ENCODE measurements around the gene SPOCK3. TPM values are rescaled to one million over a fixed set of nuclear protein-coding genes. Genes with fewer than 3 reads are reported as not detected.

Gene SPOCK3
- total RNA-seq, 1 donor from 2014 or later: not detected

DNA sequence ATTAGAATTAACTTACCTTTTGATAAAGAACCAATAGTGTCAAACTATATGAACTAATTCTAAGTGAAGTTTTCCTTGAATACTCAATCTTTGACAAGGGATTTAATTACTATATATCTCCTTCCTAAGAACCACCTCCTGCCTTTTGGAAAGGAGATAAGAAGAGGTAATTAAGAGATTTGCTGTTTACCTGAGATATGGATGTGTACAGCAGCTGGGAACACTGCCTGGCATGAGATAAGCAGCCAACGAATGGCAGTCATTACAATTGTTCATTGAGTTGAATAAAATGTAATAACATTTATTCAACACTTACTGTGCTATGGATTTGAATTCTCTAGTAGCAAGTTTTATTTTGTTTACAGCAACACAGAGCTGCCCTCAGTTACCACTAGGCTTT lies 407.1 kb downstream of the SPOCK3 start:
- DNase-seq (no peak), ATAC-seq (no peak)
- Histone ChIP-seq H3K4me1 (no peaks in the 10 kb centered on the region), H3K36me3 (no peaks in the 10 kb centered on the region), H3K27ac (no peak overlapping the region), H3K4me3 (no peak overlapping the region), H3K27me3 (no peaks in the 10 kb centered on the region), H3K9me3 (no peaks in the 10 kb centered on the region)
- TF ChIP-seq, protein P1, sequence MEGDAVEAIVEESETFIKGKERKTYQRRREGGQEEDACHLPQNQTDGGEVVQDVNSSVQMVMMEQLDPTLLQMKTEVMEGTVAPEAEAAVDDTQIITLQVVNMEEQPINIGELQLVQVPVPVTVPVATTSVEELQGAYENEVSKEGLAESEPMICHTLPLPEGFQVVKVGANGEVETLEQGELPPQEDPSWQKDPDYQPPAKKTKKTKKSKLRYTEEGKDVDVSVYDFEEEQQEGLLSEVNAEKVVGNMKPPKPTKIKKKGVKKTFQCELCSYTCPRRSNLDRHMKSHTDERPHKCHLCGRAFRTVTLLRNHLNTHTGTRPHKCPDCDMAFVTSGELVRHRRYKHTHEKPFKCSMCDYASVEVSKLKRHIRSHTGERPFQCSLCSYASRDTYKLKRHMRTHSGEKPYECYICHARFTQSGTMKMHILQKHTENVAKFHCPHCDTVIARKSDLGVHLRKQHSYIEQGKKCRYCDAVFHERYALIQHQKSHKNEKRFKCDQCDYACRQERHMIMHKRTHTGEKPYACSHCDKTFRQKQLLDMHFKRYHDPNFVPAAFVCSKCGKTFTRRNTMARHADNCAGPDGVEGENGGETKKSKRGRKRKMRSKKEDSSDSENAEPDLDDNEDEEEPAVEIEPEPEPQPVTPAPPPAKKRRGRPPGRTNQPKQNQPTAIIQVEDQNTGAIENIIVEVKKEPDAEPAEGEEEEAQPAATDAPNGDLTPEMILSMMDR (IDR thresholded peaks at IDR 0.05): no peak
- intact Hi-C loops (cut with DNase I): no loop called here

DNA sequence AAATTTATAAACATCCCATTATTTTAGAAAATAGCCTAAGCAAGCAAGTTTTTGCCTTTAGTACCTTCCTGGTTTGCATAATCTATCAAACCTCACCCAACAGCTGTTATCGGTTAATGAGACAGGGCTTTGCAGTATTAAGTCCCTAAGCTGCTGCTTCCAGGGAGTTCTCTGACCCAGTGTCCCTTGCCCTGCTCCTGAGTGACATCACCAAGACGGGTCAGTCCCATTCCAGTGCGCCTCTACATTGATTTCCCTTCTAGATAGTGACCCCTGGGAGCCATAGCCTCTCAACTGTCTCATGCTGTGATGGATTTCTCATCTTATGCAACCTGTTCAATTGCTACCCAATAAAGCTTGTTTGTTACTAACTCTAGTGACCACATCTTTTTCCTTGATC lies 410.4 kb downstream of the SPOCK3 start:
- intact Hi-C loops (cut with DNase I): no loop called here

DNA sequence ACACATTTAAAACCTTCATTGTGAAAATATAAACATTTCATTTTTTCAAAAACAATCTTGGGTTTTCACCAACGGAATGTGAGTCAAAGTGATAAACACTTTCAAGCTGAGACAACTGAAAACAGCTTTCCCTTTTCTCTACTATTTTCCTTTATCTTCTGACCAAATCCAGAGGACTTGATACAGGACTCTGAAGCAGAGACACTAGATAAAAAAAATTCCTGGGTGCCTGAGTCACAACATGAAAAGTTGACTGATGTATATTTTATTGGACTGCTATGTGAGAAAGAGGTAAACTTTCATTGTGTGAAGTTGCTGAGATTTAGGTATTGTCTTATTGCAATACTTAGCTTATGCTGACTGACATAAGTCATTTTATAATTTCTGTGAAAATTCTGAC lies 411.2 kb downstream of the SPOCK3 start:
- Histone ChIP-seq H3K36me3 (no peaks in the 10 kb centered on the region), H3K27me3 (no peaks in the 10 kb centered on the region), H3K27ac (no peak overlapping the region), H3K4me1 (no peaks in the 10 kb centered on the region), H3K9me3 (no peaks in the 10 kb centered on the region), H3K4me3 (no peak overlapping the region)
- ATAC-seq (no peak), DNase-seq (no peak)
- TF ChIP-seq, protein P1 (IDR thresholded peaks at IDR 0.05): no peak
- intact Hi-C loops (cut with DNase I): no loop called here

More for the DNA sequence above, 410.4 kb downstream of the SPOCK3 start:
- ATAC-seq (no peak), DNase-seq (no peak)
- no peaks in the 10 kb centered on the region for H3K36me3 ChIP-seq
- H3K4me3 ChIP-seq: no peak overlapping the region
- no peak overlapping the region for H3K27ac ChIP-seq
- H3K27me3 ChIP-seq: no peaks in the 10 kb centered on the region
- no peaks in the 10 kb centered on the region for H3K9me3 ChIP-seq
- TF ChIP-seq, protein P1 (IDR thresholded peaks at IDR 0.05): no peak
- H3K4me1 ChIP-seq: no peaks in the 10 kb centered on the region

DNA sequence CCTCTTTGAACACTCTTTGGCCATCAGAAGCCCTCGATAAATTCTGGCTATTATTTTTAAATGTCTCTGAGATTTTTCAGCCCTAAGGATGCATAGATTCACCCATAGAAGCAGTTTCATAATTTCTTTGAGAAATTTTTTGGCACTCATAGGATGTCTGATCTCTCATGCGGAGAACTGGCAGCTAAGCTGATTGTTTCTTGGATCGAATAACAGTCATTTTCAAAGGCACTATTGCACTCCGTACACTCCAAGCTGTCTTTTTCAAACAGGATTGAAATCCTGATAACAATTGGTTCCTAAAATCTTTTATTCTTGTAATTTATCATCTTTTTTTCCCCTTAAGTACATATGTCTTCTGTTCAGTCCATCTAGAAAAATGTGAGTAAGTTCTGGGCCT lies 411.9 kb downstream of the SPOCK3 start:
- Histone ChIP-seq H3K27ac (no peak overlapping the region), H3K9me3 (no peaks in the 10 kb centered on the region), H3K36me3 (no peaks in the 10 kb centered on the region), H3K4me3 (no peak overlapping the region), H3K27me3 (no peaks in the 10 kb centered on the region), H3K4me1 (no peaks in the 10 kb centered on the region)
- ATAC-seq: no peak
- TF ChIP-seq, protein P1 (IDR thresholded peaks at IDR 0.05): no peak
- no peak for DNase-seq
- intact Hi-C loops (cut with DNase I): no loop called here

DNA sequence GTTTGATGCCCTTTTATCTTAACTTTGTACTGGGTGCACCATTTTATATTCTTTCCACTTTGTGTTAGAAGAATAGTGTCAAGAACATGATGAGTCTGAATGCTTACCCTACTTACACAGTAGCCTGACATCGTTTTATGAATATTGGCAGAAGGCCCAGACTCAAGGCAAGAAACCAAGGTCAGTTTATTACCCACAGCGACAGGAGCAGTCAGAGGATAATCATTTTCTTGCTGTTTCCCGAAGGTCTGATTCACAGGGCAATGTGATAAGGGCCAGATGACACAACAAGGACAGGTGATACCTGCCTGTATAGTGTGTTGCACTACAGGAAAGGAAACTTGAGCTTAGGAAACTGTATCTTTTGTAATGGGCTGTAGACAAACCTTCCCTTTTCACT lies 417.4 kb downstream of the SPOCK3 start:
- H3K4me1 ChIP-seq: no peaks in the 10 kb centered on the region
- no peak overlapping the region for H3K27ac ChIP-seq
- no peak overlapping the region for H3K4me3 ChIP-seq
- no peak for ATAC-seq
- intact Hi-C loops (cut with DNase I): no loop called here
- no peak for DNase-seq
- TF ChIP-seq, protein P1 (IDR thresholded peaks at IDR 0.05): no peak
- no peaks in the 10 kb centered on the region for H3K27me3 ChIP-seq
- no peaks in the 10 kb centered on the region for H3K9me3 ChIP-seq
- no peaks in the 10 kb centered on the region for H3K36me3 ChIP-seq

DNA sequence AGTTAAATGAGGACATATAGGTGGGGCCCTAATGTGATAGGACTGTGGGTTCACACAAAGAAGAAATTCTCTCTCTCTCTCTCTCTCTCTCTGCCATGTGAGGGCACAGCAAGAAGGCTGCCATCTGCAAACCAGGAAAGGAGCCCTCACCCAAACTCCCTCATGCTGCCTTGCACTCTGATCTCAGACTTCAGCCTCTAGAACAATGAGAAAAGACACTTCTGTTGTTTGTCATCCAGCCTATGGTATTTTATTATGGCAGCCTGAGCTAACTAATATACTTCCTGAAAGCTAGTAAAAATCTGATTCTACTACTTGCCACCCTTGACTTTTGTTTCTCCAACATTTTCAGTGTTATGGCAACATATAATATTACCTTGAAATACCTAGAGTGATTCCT lies 425.9 kb downstream of the SPOCK3 start:
- no peaks in the 10 kb centered on the region for H3K9me3 ChIP-seq
- no peak overlapping the region for H3K27ac ChIP-seq
- intact Hi-C loops (cut with DNase I): no loop called here
- no peak for DNase-seq
- H3K4me1 ChIP-seq: no peaks in the 10 kb centered on the region
- H3K36me3 ChIP-seq: no peaks in the 10 kb centered on the region
- TF ChIP-seq, protein P1 (IDR thresholded peaks at IDR 0.05): no peak
- H3K4me3 ChIP-seq: no peak overlapping the region
- ATAC-seq: no peak
- no peaks in the 10 kb centered on the region for H3K27me3 ChIP-seq
